B cell (primary cell): ENCODE results near the gene NCKAP5L. TPM values are rescaled to one million over a fixed set of nuclear protein-coding genes. Genes with fewer than 3 reads are reported as not detected.
A peak's percentile ranks its signal among the peaks of the same experiment; 100 is the strongest.

Experiments
- ATAC-seq: fragments of 200-7000 bp; cut with Tn5 transposase; one replicate; pipeline ENCODE4 v1.10.0; 2021; ENCODE audit warnings: low read depth, mild to moderate bottlenecking, moderate number of reproducible peaks, moderate library complexity
- CTCF ChIA-PET: fragments of 350-600 bp; sonication (Branson Sonifier 250); formaldehyde crosslinking; loops from one replicate; lab custom pipeline; 2021; ENCODE audit warnings: antibody characterized with exemption, inconsistent platforms; lab: Charles Lee
- POLR2A ChIA-PET: fragments of 350-600 bp; sonication (Branson Sonifier 250); formaldehyde crosslinking; loops from one replicate; lab custom pipeline; 2021; ENCODE audit warnings: antibody characterized with exemption; lab: Charles Lee
- DNase-seq: peaks from one replicate; pipeline ENCODE4 v3.0.0; 2013
- H2AFZ ChIP-seq: 2 replicates; pipeline ENCODE4 v1.6.1; 2012; ENCODE audit warnings: mild to moderate bottlenecking, low read depth, low read length; ENCODE audit not compliant: insufficient read depth, poor library complexity, severe bottlenecking
- H3K27ac ChIP-seq, 2 donors: 1 replicate in 1 of 2; 2 replicates in 1 of 2; pipeline ENCODE4 v1.5.1; 2012 to 2013; ENCODE audit warnings: low read length in 2 of 2, mild to moderate bottlenecking in 2 of 2, moderate library complexity in 1 of 2
- H3K27me3 ChIP-seq, 4 experiments: fragments of 200-600 bp in 1 of 4; sonication (generic) in 1 of 4; replicated peaks in 1 of 4; 1 replicate in 2 of 4; 2 replicates in 2 of 4; pipeline versions ENCODE4 v1.6.1 to v1.7.0; 2013 to 2016; ENCODE audit warnings: low read length in 3 of 4, mild to moderate bottlenecking in 2 of 4, mixed read lengths in 1 of 4, moderate library complexity in 1 of 4; ENCODE audit not compliant: insufficient read depth in 4 of 4, control insufficient read depth in 3 of 4; ENCODE audit errors: control extremely low read depth in 1 of 4
- H3K36me3 ChIP-seq, 2 experiments: replicated peaks in 1 of 2; 1 replicate in 1 of 2; 2 replicates in 1 of 2; pipeline versions ENCODE4 v1.6.1 to v1.7.1; 2013; ENCODE audit warnings: low read length in 1 of 2; ENCODE audit not compliant: insufficient read depth in 2 of 2, control insufficient read depth in 1 of 2; ENCODE audit errors: control extremely low read depth in 1 of 2, extremely low read depth in 1 of 2
- H3K4me1 ChIP-seq, 2 donors: fragments of 200-600 bp in 1 of 2; sonication (generic) in 1 of 2; 1 replicate in 1 of 2; 2 replicates in 1 of 2; pipeline versions ENCODE4 v1.5.1 to v1.6.1; 2013 to 2017; ENCODE audit warnings: low read length in 2 of 2; ENCODE audit not compliant: control insufficient read depth in 2 of 2, insufficient read depth in 2 of 2
- H3K4me2 ChIP-seq: replicated peaks from 2 replicates; pipeline ENCODE3; 2012; ENCODE audit warnings: mild to moderate bottlenecking, low read depth, low read length; ENCODE audit not compliant: poor library complexity, severe bottlenecking
- H3K4me3 ChIP-seq, 5 experiments: fragments of 200-600 bp in 1 of 5; sonication (generic) in 1 of 5; 1 replicate in 3 of 5; 2 replicates in 2 of 5; pipeline versions ENCODE4 v1.5.1 to v1.7.0; 2011 to 2016; ENCODE audit warnings: low read length in 4 of 5, mild to moderate bottlenecking in 4 of 5, low read depth in 2 of 5, control low read depth in 1 of 5, moderate library complexity in 1 of 5; ENCODE audit not compliant: insufficient read depth in 1 of 5; ENCODE audit errors: control extremely low read depth in 1 of 5, extremely low read depth in 1 of 5
- H3K79me2 ChIP-seq: fragments of 200-600 bp; sonication (generic); one replicate; pipeline ENCODE4 v1.6.0; 2016; ENCODE audit warnings: low read length; ENCODE audit not compliant: control insufficient read depth, insufficient read depth
- H3K9ac ChIP-seq: fragments of 200-600 bp; sonication (generic); 2 replicates; pipeline ENCODE4 v1.6.1; 2017; ENCODE audit warnings: mild to moderate bottlenecking, low read length, moderate library complexity
- H3K9me3 ChIP-seq, 3 donors: one replicate each; pipeline versions ENCODE4 v1.6.1 to v1.7.1; 2013; ENCODE audit warnings: low read length in 2 of 3; ENCODE audit not compliant: control insufficient read depth in 2 of 3, insufficient read depth in 1 of 3; ENCODE audit errors: control extremely low read depth in 1 of 3
- H4K20me1 ChIP-seq: 2 replicates; pipeline ENCODE4 v1.6.0; 2012; ENCODE audit warnings: mild to moderate bottlenecking, low read length; ENCODE audit not compliant: insufficient read depth, control insufficient read depth, poor library complexity, severe bottlenecking
- H3K27ac Mint-ChIP-seq: one replicate; pipeline ENCODE4 v1.8.0; 2021; ENCODE audit warnings: mixed read lengths
- H3K27me3 Mint-ChIP-seq: one replicate; pipeline ENCODE4 v1.8.0; 2021; ENCODE audit warnings: mixed read lengths
- H3K4me1 Mint-ChIP-seq: one replicate; pipeline ENCODE4 v1.8.0; 2021; ENCODE audit warnings: mixed read lengths
- H3K4me3 Mint-ChIP-seq: one replicate; pipeline ENCODE4 v1.8.0; 2021; ENCODE audit warnings: mixed read lengths
- H3K9me3 Mint-ChIP-seq: one replicate; pipeline ENCODE4 v1.8.0; 2022; ENCODE audit warnings: mixed read lengths; ENCODE audit not compliant: insufficient read depth
- EZH2 ChIP-seq: IDR thresholded peaks from 2 replicates; pipeline ENCODE4 v1.6.1; 2012; ENCODE audit warnings: borderline replicate concordance, low read depth, mild to moderate bottlenecking, moderate library complexity, low read length; ENCODE audit not compliant: insufficient read depth, poor library complexity, severe bottlenecking
- WGBS: methylation state at CpG from one replicate; pipeline ENCODE4 v1.1.5; 2013; ENCODE audit warnings: missing lambda C conversion rate; ENCODE audit not compliant: insufficient coverage; 5-methylcytosine and 5-hydroxymethylcytosine counted together
- intact Hi-C: fragments of 100-400 bp; cut with micrococcal nuclease; formaldehyde crosslinking; loops from one replicate; pipeline ENCODE4 v1.10.0; 2022
- polyA plus RNA-seq: library from polyadenylated mRNA; depleted of rRNA; stranded (reverse); fragments of >200 nt; gene quantifications from 2 replicates; pipeline ENCODE4 v1.2.3, GENCODE V29; 2012
- total RNA-seq, 2 donors: library from RNA; stranded (reverse); fragments of 120-200 nt in 1 of 2; gene quantifications; 1 replicate in 1 of 2; 2 replicates in 1 of 2; pipeline versions ENCODE4 v1.2.3 to v1.2.4, GENCODE V29; 2013 to 2022
- TF ChIP-seq, protein P1 (sequence below): fragments of 200-600 bp; IDR thresholded peaks from one replicate; pipeline ENCODE4 v1.8.0; 2022; ENCODE audit warnings: antibody characterized with exemption, mild to moderate bottlenecking

The NCKAP5L gene
- total and polyA plus RNA-seq, 2 donors (not counting 1 experiment from before 2014, with no cell fraction given): 3.2 to 13.2 TPM

DNA sequence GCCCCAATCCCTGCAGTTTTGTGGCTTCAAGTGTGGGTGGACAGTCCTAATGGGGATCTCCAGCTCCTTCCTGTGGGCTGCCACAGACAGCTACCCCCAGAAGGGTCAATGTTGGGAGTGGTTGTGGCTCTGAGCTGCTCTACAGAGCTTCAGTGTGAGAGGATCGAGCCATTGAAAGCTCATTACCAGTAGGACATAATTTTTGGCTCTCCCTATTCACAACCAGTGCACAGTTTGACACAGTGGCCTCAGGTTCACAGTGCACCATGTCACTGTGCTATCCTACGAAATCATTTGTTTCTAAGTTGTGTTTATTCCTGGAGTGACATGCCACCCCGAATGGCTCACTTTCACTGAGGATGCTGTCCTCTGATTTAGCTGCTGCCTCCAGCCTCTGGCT, 64.1 kb downstream of the NCKAP5L start:
- Histone ChIP-seq H3K4me3 (no peak overlapping the region), H3K27me3 (no peaks in the 10 kb centered on the region), H2AFZ (no peak overlapping the region), H3K27ac (no peak overlapping the region), H3K4me1 (peaks cover 12 to 14% of the 10 kb centered on the region in 2 donors), H3K9ac (no peak overlapping the region), H3K9me3 (no peaks in the 10 kb centered on the region), H3K79me2 (no peaks in the 10 kb centered on the region), H4K20me1 (peaks cover 29% of the 10 kb centered on the region), H3K4me2 (no peak overlapping the region), H3K36me3 (peaks cover 5 to 53% of the 10 kb centered on the region in 2 experiments)
- Mint-ChIP-seq H3K27me3 (no peaks in the 10 kb centered on the region), H3K4me1 (peaks cover 22% of the 10 kb centered on the region), H3K4me3 (no peak overlapping the region), H3K27ac (peak overlapping the region; percentile 50), H3K9me3 (no peaks in the 10 kb centered on the region)
- 56% methylated on average over 2 of the region's 3 CpGs for WGBS
- ATAC-seq (no peak), DNase-seq (no peak)
- ChIA-PET POLR2A (no interaction called here), CTCF (interaction anchor here (1.0 to 5.7 kb wide), 7 partner anchors 10 to 141 kb away, joined by 3 to 58 read pairs (median 17); partner anchors contain the start of genes PRPF40B and TMBIM6)
- TF ChIP-seq EZH2: no peak
- TF ChIP-seq, protein P1, sequence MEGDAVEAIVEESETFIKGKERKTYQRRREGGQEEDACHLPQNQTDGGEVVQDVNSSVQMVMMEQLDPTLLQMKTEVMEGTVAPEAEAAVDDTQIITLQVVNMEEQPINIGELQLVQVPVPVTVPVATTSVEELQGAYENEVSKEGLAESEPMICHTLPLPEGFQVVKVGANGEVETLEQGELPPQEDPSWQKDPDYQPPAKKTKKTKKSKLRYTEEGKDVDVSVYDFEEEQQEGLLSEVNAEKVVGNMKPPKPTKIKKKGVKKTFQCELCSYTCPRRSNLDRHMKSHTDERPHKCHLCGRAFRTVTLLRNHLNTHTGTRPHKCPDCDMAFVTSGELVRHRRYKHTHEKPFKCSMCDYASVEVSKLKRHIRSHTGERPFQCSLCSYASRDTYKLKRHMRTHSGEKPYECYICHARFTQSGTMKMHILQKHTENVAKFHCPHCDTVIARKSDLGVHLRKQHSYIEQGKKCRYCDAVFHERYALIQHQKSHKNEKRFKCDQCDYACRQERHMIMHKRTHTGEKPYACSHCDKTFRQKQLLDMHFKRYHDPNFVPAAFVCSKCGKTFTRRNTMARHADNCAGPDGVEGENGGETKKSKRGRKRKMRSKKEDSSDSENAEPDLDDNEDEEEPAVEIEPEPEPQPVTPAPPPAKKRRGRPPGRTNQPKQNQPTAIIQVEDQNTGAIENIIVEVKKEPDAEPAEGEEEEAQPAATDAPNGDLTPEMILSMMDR: no peak
- intact Hi-C loops: no loop called here

DNA sequence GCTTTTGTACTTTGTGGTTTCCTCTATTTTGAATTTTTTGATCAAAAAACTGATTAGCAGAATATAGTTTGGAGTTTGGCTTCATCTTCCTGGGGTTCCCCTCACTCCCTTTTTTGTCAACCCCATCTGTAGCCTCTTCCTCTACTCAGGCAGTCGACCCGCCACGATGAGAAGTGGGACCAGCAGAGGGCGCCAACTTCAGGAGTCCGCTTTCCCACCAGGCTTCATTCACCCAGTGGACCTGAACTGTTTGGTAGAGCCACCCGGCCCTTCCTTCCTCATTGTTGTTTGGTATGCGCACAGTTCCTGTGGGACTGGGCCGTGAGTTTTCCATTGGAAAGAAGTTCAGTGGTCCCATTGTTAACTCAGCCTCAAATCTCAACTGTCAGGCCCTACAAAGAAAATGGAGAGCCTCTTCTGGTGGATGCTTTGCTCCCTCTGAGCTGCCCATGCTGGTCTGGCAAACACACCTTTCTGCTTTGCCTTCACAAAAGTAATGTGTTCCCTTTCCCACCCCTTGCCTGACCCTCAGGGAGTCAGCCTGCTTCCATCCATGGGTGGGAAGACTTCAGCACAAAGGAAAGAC, 65.1 kb downstream of the NCKAP5L start:
- Histone ChIP-seq H3K27ac (peak overlapping the region in 1 of 2 donors; percentile 50), H4K20me1 (peaks cover 39% of the 10 kb centered on the region), H3K4me2 (no peak overlapping the region), H2AFZ (no peak overlapping the region), H3K27me3 (no peaks in the 10 kb centered on the region), H3K36me3 (peaks cover 16 to 63% of the 10 kb centered on the region in 2 experiments), H3K79me2 (peaks cover 8% of the 10 kb centered on the region), H3K9ac (no peak overlapping the region), H3K9me3 (no peaks in the 10 kb centered on the region), H3K4me3 (no peak overlapping the region), H3K4me1 (peaks cover 12 to 14% of the 10 kb centered on the region in 2 donors)
- no peak for TF ChIP-seq EZH2
- TF ChIP-seq, protein P1: peak; percentile 89
- ATAC-seq (peak; percentile 85), DNase-seq (peak; percentile 81)
- no peak overlapping the region for H3K4me3 Mint-ChIP-seq
- ChIA-PET POLR2A (interaction anchor here (0.8 to 1.1 kb wide), 2 partner anchors 9 to 22 kb away, joined by 6 to 9 read pairs; partner anchors contain the start of gene TMBIM6), CTCF (interaction anchor here (0.5 to 5.7 kb wide), 23 partner anchors 10 to 167 kb away, joined by 3 to 58 read pairs (median 5); partner anchors contain the start of genes NCKAP5L and TMBIM6)
- H3K27ac Mint-ChIP-seq: peak overlapping the region; percentile 26
- peaks cover 22% of the 10 kb centered on the region for H3K4me1 Mint-ChIP-seq
- WGBS: 17% methylated on average over 8 of the region's 8 CpGs
- H3K27me3 Mint-ChIP-seq: no peaks in the 10 kb centered on the region
- no peaks in the 10 kb centered on the region for H3K9me3 Mint-ChIP-seq
- intact Hi-C loops: loop anchor here (1.0 kb wide), 2 partner anchors 22 to 76 kb away; partner anchors contain the start of gene TMBIM6
